UCSD-AML1 (cell line): ENCODE data around the gene MINPP1.
"Not testable (repeated sequence)": the region's sequence is repeated elsewhere in the genome, so short reads cannot be mapped to it uniquely, and the experiment has no call there.

ENCODE experiments used
- DNase-seq: peaks from one replicate; lab custom pipeline; 2025; ENCODE audit not compliant: unreplicated experiment; lab: John Stamatoyannopoulos, UW

MINPP1 gene

GRCh38 chr10:87504640-87505365 lies at the start of gene MINPP1:
Gene MINPP1 (plus strand): TSS chr10:87504893. CDS start chr10:87504916, 23 bp downstream.
- peak; percentile 90 for DNase-seq

GRCh38 chr10:87456586-87457220 lies 48.0 kb upstream of the MINPP1 start:
- DNase-seq, result not testable (repeated sequence)

- DNase-seq, result not testable (repeated sequence)
These were observed 42.9 kb upstream of the MINPP1 start for GRCh38 chr10:87461751-87462150.

GRCh38 chr10:87466849-87467248 lies 37.8 kb upstream of the MINPP1 start:
- not testable (repeated sequence) for DNase-seq

GRCh38 chr10:87488733-87489132 lies 16.0 kb upstream of the MINPP1 start:
- not testable (repeated sequence) for DNase-seq

GRCh38 chr10:87490285-87490684 lies 14.4 kb upstream of the MINPP1 start:
- DNase-seq, result not testable (repeated sequence)

- not testable (repeated sequence) for DNase-seq
These were observed 12.2 kb upstream of the MINPP1 start for GRCh38 chr10:87492450-87492849.

- not testable (repeated sequence) for DNase-seq
These were observed 9.2 kb upstream of the MINPP1 start for GRCh38 chr10:87495446-87495845.

- DNase-seq, result not testable (repeated sequence)
These were observed 7.3 kb upstream of the MINPP1 start for GRCh38 chr10:87497386-87497785.

- DNase-seq, result not testable (repeated sequence)
These were observed 6.4 kb upstream of the MINPP1 start for GRCh38 chr10:87498106-87498789.

- DNase-seq, result no peak
These were observed 4.0 kb upstream of the MINPP1 start for GRCh38 chr10:87500646-87501048.

GRCh38 chr10:87503401-87503800 lies 1.3 kb upstream of the MINPP1 start:
- no peak for DNase-seq

- no peak for DNase-seq
These were observed 807 bp upstream of the MINPP1 start for GRCh38 chr10:87503886-87504285.

GRCh38 chr10:87504307-87504639 lies 420 bp upstream of the MINPP1 start:
- no peak for DNase-seq

- DNase-seq, result peak; percentile 64
These were observed 846 bp downstream of the MINPP1 start for GRCh38 chr10:87505366-87506111.

- DNase-seq, result no peak
These were observed 2.3 kb downstream of the MINPP1 start for GRCh38 chr10:87506956-87507355.

- DNase-seq, result no peak
These were observed 3.3 kb downstream of the MINPP1 start for GRCh38 chr10:87507879-87508483.

- DNase-seq, result no peak
These were observed 4.1 kb downstream of the MINPP1 start for GRCh38 chr10:87508837-87509236.

GRCh38 chr10:87510025-87510424 lies 5.3 kb downstream of the MINPP1 start:
- no peak for DNase-seq

GRCh38 chr10:87511526-87511925 lies 6.8 kb downstream of the MINPP1 start:
- no peak for DNase-seq

GRCh38 chr10:87518937-87519336 lies 14.2 kb downstream of the MINPP1 start:
- DNase-seq, result no peak
